Renal pelvis (tissue), 4 donors: Measurements from ENCODE around the gene PSMB7. TPM values are rescaled to one million over a fixed set of nuclear protein-coding genes. Genes with fewer than 3 reads are reported as not detected.
"Not testable (repeated sequence)": the region's sequence is repeated elsewhere in the genome, so short reads cannot be mapped to it uniquely, and the experiment has no call there.

Experiments
- DNase-seq: peaks from one replicate; pipeline ENCODE4 v3.0.0-alpha.2; 2013
- polyA plus RNA-seq, 3 donors: library from polyadenylated mRNA; unstranded; fragments of 120-200 nt; gene quantifications; one replicate each; pipeline ENCODE4 v1.2.1, GENCODE V29; 2013; ENCODE audit not compliant: insufficient read length in 3 of 3

PSMB7 gene
- polyA plus RNA-seq, 3 donors: 203 to 241 (median 213) TPM

DNA sequence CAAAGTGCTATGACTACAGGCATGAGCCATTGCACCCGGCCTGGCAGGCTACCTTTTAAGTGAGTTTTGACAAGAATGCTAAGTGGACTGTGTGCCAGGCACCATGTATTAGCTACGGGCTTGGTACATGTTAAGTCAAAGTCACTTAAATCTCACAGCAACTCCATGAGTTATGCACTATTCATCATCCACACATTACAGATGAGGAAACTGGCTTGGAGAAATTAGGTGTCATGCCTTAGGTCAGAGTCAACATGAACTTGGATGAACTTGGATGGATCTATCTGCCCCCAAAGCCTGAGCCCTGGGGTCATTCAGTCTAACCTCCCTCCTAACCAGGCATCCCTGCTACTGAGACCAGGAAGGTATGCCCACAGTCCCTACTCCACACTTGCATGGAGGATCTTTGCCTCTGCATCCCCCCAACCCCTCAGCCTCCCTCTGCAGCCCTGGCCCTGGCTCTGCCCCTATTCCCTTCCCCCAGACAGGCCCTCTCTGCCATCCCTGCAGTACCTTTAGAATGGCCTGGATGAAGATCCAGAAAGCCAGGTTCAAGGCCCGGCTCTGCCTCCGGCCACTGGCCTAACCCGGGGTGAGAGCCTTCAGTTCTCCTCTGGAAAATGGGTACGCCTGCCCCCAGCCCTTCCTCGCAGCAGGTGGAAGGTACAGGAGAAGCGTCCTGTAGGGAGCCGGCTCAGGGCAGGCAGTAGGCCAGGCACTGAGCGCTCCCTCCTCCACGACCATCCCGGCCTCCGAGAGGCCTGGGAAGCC, 34.3 kb upstream of the PSMB7 start:
- no peak for DNase-seq

DNA sequence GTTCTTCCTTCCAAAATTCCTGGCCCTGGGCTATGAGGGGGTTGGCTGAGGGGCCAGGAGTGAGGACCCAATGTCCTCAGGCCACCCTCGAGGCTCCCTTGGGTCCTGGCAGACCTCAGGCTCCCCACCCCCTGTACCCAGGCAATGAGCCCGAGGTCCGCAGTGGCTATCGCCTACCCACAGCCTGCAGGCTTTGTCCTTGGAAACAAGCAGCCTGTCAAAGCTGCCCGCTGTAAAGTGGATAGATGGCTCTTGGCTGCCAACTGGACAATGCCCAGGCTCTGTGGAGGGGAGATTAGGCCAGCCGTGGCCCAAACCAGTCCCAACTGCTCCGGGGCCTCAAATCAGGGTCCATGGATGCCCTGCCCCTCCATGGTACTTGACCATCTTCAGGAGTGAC, 32.8 kb upstream of the PSMB7 start:
- no peak for DNase-seq

DNA sequence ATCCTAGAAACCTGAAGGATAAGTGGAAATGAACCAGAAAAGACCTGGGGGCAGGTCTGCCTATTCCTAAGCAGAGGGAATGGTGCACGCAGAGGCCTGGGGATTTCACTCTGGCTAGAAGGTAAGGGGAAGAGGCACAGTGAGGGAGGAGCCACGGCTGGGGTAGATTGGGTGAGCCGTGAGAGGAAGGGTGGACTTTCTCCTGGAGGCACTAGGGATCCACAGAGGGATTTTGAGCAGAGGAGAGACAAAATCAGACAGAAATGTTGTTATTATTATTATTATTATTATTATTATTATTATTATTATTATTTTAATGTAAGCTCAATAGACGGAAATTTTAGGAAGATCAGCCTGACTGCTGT, 32.0 kb upstream of the PSMB7 start:
- no peak for DNase-seq

DNA sequence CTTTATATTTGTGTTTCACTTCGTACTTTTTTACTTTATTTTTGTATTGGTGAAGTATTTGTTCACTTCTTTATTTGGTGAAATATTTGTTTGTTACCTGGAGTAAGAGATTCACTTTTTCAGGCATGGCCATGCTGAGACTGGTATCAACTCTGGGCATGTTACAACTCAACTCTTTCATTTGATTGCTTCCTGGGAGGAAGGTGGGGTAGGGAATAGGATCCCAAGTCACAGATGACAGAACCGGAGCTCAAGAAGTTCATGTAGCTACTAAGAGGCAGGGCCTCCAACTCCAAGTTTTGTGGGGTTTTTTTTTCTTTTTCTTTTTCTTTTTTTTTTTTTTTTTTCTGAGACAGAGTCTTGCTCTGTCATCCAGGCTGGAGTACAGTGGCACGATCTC, 28.9 kb upstream of the PSMB7 start:
- no peak for DNase-seq

DNA sequence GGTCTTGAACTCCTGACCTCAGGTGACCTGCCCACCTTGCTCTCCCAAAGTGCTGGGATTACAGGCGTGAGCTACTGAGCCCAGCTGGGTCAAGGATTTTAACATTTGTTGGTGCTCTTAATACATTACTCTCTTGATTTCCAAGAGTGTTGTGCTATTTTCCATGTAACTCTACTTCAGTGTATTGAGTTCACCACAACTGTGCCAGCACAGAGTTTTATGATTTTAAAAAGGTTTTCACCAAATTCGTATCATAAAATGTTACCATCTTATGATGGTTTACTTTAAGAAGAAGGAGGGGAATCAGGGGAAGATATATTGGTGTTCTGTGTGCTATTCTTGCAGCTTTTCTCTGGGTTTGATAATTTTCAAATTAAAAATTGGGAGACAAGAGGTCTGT, 28.4 kb upstream of the PSMB7 start:
- DNase-seq: no peak

DNA sequence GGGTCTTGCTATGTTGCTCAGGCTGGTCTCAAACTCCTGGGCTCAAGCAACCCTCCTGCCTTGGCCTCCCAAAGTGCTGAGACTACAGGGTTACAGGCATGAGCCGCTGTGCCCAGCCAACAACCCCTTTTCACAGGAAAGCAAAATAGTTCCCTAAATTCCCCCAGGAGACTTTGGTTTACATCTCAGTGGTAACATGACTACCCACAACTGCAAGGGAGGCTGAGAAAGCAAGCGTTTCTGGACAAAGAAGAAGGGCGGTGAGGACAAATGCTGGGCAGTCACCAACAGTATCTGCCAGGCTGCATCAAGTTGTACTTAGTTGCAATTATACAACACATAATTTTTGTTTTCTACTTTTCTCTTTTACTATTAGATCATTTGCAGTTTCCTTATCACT, 27.6 kb upstream of the PSMB7 start:
- DNase-seq: no peak

DNA sequence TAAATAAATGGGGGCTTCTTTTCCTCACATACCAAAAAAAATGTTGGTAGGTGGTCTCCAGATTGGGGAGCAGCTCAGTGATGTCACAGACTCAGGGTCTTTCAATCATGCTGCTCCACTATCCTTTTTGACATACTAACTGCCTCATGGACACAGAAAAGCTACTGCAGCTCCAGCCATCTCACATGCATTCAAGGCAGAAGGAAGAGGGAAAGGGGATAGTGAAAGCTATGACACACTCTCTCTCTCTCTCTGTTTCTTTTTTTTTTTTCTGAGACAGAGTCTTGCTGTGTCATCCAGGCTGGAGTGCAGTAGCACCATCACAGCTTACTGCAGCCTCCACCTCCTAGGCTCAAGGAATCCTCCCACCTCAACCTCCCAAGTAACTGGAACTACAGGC, 27.1 kb upstream of the PSMB7 start:
- DNase-seq: no peak

DNA sequence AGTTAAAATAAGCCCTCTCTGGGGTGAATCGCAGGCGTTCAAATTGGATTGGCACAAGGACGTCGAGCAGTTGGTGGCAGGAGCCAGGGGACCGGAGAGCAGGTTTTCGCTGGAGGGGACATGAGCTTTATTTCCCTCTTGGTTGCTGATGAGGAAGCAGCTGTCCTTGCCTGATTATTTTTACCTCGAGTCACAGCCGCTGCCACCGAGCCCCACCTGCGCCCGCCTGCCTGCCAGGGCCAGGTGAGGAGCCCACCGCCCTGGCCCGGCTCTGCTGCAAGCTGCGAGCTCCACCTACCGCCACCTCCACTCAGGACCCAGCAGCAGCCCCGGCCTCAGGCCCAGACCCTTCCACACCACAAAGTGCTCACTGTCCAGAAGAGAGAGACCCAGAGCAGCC, 26.0 kb upstream of the PSMB7 start:
- no peak for DNase-seq

DNA sequence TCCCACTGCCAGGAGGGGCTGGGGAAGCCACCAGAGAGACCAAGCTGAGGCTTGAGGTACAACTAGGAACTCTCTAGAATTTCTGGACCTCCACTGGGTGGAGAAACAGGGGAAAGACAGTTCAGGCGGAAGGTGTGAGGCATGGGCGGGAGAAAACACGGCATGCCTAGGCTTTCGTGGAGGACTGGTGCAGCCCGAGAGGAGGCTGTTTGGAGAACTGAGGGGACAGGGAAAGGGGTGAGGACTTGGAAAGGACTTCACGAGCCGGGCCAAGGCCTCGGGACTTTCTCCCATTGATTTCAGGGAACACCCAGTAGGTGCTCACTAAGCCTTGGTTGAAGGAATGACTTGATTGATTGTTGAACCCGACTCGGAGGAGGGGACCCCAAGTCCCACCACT, 25.5 kb upstream of the PSMB7 start:
- DNase-seq: no peak

DNA sequence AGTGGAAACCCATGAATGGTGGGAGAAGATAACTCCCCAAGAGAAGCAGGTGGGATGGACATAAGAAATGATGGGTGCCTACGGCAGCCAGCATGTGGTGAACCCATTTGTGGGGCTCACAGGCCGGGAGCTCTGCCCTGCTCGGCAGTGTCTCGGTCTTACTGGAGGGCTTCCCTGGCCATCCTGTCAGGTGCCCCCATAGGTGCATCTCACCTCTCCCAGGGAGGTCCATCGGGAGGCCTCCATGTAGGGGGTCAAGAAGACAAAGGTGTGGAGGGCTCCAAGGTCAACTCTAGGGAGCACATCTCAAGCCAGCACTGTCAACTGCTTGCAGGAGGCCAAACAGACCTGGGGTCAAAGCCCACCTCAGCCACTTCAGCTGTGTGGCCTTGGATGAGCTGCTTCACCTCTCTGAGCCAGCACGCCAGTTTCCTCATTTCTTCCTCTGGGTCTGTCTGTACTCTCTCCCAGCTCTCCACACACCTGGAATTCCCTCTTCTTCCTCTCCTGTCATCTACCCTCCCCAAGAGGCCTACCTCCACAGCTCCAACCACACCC, 24.5 kb upstream of the PSMB7 start:
- DNase-seq: no peak

DNA sequence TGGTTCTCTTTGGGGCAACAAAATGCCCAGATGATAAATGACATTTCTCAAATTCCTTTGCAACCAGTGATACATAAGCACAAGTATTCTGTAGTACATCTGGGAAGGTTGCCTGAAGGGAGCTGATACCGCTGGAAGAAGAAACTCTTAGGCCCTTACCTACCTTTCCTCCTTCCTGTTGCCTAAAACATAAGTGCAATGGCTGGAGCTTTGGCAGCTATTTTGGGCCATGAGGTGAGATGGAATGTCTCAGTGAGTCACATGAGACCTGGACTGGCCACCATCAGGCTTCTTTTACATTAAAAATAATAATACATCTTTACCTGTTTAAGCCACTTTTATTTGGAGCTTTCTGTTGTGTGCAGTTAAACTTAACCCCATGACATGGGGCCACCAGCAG, 23.8 kb upstream of the PSMB7 start:
- DNase-seq: no peak

DNA sequence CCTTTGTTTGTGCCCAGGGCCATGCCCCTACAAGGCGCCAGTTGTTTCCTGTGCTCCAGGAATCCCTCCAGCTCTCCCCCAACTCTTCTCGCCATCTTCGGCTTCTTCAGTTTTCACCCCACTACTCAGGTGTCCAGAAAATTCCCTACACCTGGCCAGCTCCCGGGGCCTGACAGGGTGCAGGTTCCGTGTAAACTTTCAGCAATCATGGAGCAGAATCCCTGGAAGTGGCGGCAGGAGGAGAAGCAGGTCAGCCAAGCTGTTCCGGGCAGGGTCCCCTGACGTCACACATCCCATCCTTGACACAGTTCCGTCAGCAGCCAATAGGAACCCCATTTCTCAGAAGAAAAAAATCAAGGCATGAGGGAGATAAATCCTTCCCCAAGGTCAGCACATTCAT, 22.8 kb upstream of the PSMB7 start:
- DNase-seq: no peak

DNA sequence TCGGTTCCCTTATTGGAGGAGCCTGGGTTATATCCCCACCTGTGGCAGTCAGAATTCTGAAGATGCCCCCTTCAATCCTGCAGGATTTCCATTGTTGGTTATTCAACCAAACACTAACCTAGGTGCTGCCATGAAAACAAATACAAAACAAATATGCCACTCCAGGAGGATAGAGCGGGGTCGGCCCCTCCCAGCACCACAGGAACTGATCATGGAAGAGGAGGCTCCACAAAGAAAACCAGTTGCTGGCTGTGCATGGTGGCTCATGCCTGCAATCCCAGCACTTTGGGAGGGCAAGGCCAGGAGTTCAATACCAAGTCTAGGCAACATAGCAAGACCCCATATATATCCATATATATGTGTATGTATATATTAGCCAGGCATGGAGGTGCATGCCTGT, 21.8 kb upstream of the PSMB7 start:
- DNase-seq: no peak

DNA sequence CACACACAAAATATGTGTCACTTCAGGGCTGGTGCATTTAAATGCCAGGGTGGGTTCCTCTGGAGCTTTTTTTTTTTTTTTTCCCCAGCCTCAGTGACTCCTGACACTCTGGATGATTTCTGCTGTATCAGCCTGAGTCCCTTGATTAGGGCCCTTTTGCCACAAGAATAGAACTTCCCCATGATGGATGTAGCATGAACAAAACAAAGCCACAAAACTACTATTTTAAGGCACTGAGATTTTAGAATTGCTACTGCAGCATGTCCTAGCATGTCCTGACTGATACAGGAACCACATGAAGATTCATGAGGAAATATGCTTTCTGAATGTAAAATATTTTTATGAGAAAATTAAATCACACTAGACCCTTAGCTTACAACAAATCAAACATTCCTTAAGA, 21.1 kb upstream of the PSMB7 start:
- no peak for DNase-seq

DNA sequence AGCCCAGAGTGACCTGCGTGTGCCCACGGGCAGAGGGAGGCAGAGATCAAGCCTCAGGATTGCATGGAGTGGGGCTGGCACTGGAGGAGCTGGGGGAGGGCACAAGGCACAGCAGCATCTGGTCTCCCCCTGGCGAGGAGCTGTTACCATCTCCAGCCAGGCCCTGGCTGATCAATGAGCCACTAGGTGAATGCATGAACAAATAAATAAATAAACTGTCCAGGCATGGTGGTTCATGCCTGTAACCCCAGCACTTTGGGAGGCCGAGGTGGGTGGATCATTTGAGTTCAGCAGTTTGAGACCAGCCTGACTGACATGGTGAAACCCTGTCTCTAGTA, 14.3 kb upstream of the PSMB7 start:
- DNase-seq: no peak

DNA sequence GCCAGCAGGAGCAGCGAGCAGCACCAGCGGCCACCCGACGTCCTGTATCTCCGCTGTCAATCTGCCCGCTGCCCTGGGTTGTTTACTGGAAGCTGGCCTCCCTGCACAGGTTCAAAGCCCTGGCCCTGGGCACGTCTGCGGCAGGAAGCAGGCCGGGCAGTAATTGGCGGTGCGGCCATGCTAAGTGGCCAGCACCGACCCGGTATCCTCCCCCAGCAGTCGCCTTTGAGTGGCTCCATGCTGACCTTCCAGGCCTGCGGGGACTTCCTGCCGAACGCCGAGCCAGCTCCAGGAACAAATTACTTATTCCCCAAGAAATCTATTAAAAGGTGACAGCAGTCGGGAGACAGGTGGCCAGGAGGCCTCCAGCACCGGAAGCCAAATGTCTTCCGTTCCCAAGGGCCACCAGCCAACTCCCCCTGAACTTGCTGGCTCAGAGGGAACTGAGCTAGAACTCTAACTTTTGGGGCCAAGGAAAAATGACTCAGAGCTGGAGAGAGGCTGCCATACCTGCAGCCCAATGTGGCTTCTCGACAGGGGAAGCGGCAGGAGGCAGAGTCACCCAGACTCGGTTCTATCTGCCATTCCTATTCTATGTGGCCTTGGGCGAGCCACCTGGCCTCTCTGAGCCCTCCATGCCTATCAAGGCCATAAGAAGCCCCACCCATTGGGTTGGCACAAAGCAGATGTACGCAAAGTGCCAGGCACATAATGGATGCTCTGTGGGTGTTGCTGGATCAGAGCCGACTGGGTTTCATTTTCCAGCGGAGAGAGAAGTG, 13.7 kb upstream of the PSMB7 start:
- no peak for DNase-seq

DNA sequence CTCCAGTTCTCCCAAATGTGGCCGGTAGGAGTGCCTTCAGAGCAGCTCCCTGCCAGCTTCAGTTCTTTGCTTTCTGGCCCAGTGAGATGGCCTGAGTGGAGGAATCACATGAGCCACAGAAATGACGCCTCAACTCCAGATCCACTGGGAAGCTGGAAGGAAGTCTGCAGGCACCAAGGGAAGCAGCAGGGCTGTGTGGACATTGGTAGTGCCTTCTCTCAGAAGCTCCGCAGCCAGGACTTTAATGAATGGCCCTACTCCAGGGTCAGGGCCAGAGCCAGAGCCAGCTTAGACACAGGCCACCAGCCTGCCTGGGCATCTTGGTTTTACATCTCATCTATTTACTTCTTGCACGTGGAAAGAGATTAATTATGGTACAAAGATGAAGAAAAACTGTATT, 12.0 kb upstream of the PSMB7 start:
- no peak for DNase-seq

DNA sequence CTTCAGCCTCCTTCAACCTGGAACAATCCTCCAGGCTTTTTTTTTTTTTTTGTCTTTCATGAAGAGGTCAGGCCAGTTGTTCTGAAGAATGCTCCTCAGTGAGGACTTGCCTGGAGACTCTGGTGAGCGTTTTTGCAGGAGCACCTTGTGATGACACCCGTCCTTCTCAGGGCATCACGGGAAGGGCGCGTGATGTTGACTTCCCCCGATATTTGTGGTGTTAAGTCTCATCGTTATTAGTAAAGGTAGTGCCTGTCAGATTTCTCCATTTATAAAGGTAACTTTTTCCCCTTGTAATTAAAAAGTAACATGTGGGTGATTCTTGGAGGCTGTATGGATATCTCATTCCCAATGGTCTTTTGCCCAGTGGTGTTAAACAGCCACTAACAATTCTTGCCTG, 11.1 kb upstream of the PSMB7 start:
- DNase-seq: no peak

DNA sequence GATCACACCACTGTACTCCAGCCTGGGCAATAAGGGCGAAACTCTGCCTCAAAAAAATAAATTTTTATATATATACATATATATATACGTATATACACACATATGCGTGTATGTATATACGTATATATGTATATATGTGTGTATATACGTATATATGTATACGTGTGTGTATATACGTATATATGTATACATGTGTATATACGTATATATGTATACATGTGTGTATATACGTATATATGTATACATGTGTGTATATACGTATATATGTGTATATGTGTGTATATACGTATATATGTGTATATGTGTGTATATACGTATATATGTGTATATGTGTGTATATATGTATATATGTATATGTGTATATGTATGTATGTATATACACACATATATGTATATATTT, 10.5 kb upstream of the PSMB7 start:
- not testable (repeated sequence) for DNase-seq

DNA sequence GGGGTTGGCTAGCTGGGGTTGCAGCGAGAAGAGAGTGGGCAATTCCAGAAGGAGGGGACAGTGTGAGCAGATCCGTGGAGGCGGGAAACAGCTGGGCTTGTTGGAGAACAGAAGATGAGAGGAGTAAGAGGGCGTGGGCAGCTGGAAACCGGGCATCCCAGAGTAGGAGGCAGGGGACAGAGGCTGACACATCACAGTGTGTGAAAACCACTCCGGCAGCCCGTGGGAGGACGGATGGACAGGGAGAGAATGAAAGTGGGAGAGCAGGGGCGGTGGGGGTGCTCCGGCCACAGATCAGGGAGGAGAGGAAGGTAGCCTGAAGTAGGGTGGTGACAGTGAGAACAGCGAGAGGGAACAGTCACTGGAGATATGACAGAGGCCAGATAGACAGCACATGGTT, 8.3 kb upstream of the PSMB7 start:
- no peak for DNase-seq

DNA sequence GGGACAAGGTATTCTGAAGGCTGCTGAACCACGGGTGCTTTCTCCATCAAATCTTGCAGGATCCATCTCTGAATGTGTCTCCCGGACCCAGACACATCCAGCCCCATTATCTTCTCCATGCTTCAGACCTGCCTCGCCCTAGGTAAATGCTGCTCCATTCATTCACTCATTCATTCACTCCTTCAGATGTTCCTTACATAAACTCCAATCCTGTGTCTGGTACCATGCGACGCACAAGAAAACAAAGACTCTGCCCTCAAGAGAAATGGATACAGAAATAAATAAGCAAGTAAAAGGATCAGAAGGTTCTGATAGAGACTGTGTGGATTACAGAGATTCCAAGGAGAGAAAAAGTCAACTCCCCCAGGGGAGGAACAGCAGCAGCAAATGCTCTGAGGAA, 7.9 kb upstream of the PSMB7 start:
- no peak for DNase-seq

DNA sequence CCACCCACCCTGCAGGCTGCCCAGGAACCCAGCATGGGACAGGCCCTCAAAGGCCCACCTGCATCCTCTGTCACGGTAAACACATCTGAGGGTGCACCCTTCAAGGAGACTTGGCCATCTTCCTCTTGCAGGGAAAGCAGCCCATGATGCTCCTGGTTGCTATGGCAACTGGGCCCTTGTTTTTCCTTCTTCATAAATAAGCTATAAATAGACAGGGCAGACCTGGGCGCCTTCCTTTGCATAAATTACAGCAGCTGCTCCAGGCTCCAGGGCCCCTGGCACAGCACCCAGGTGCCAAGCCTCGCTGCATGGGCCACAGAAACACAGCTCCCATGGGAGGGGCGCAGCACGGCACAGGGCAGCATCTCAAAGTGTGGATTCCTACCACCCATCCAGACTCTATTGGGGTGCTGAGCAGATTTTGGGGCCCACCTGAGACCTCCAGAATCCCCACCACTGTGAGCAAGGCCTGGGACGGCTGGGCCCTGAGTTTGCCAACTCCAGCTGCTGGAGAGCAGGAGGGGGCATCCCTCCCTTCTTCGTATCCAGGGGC, 5.8 kb upstream of the PSMB7 start:
- no peak for DNase-seq

DNA sequence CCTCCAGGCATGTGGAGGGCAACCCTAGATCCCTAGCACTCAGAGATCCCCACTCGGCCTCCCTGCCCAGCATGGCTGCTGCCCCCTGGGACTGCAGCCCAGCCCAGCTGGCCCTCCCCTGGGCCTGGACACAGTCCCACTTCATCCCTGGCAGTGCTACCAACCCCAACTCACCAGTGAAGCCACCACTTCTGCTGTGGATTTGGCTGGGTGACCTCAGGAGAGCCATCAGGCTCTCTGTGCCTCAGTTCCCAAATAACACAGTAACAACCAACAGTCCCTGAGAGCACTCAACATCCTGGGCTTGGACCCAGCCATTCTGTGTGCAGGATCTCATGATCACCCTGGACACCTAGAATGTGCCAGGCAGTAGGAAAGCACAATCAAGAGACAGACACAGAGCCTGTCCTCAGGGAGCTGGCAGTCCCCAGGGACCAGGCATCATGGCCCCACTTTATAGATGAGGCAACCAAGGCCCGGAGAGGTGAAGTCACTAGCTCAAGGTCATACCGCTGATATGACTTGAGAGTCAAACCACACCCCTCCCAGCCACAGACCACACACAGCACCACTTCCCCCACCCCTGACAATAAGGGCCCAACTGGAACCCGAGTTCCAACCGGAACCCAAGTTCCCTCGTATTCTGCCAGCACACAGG, 4.7 kb upstream of the PSMB7 start:
- DNase-seq: no peak
